ENCODE data around the gene ANO10. TPM values are rescaled to one million over a fixed set of nuclear protein-coding genes. Genes with fewer than 3 reads are reported as not detected.

The ANO10 gene
- total RNA-seq, 1 experiment from 2014 or later: 26.8 TPM

DNA sequence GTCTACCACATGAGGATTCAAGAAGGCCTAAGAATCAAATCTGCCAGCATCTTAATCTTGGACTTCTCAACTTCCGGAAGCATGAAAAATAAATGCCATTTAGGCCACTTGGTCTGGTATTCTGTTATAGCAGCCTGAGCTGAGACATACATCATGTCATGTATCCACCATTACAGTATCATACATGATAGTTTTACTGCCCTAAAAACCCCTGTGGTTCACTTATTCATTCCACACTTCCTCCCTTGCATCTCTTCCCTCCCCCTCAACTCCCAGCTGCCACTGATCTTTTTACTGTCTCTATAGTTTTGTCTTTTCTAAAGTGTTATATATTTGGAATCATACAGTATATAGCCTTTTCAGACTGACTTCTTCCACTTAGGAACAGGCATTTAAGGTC is 173.7 kb downstream of the ANO10 start:
- TF ChIP-seq, protein P1, sequence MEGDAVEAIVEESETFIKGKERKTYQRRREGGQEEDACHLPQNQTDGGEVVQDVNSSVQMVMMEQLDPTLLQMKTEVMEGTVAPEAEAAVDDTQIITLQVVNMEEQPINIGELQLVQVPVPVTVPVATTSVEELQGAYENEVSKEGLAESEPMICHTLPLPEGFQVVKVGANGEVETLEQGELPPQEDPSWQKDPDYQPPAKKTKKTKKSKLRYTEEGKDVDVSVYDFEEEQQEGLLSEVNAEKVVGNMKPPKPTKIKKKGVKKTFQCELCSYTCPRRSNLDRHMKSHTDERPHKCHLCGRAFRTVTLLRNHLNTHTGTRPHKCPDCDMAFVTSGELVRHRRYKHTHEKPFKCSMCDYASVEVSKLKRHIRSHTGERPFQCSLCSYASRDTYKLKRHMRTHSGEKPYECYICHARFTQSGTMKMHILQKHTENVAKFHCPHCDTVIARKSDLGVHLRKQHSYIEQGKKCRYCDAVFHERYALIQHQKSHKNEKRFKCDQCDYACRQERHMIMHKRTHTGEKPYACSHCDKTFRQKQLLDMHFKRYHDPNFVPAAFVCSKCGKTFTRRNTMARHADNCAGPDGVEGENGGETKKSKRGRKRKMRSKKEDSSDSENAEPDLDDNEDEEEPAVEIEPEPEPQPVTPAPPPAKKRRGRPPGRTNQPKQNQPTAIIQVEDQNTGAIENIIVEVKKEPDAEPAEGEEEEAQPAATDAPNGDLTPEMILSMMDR (IDR thresholded peaks at IDR 0.05; ENCODE audit: unreplicated experiment): no peak
- no peaks in the 10 kb centered on the region for H3K9me3 Mint-ChIP-seq (ENCODE audit: low read depth, unreplicated experiment)
- no peaks in the 10 kb centered on the region for H3K27me3 Mint-ChIP-seq (ENCODE audit: unreplicated experiment)
- CTCF ChIA-PET: no interaction called here
- no peak overlapping the region for H3K27ac Mint-ChIP-seq (ENCODE audit: unreplicated experiment)
- no peaks in the 10 kb centered on the region for H3K4me1 Mint-ChIP-seq (ENCODE audit: low read depth, unreplicated experiment)
- no TSS peak for BruUV-seq (replicated peaks)
- DNase-seq: no peak
- intact Hi-C loops (cut with micrococcal nuclease; ENCODE audit: unreplicated experiment): no loop called here
- H3K4me3 Mint-ChIP-seq (ENCODE audit: low read depth, unreplicated experiment): no peak overlapping the region
- no peaks in the 10 kb centered on the region for H3K36me3 Mint-ChIP-seq (ENCODE audit: insufficient read depth, unreplicated experiment)

DNA sequence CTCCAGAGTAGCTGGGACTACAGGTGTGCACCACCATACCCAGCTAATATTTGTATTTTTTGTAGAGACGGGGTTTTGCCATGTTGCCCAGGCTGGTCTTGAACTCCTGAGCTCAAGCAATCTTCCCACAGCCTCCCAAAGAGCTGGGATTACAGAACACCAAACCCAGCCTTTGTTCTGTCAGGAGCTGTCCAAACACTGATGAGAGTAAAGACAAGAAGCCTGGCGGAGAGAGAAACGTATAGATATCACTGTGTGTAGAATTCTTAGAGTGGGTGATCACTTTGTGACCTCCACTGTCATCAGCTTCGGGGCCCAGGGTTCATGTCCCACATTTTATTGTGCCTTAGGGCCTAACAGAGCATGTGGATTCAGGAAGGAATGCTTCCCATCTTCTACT is 176.0 kb downstream of the ANO10 start:
- H3K4me1 Mint-ChIP-seq (ENCODE audit: low read depth, unreplicated experiment): no peaks in the 10 kb centered on the region
- DNase-seq: no peak
- no peaks in the 10 kb centered on the region for H3K27me3 Mint-ChIP-seq (ENCODE audit: unreplicated experiment)
- BruUV-seq (replicated peaks): no TSS peak
- CTCF ChIA-PET: no interaction called here
- no peaks in the 10 kb centered on the region for H3K9me3 Mint-ChIP-seq (ENCODE audit: low read depth, unreplicated experiment)
- H3K4me3 Mint-ChIP-seq (ENCODE audit: low read depth, unreplicated experiment): no peak overlapping the region
- no peak overlapping the region for H3K27ac Mint-ChIP-seq (ENCODE audit: unreplicated experiment)
- intact Hi-C loops (cut with micrococcal nuclease; ENCODE audit: unreplicated experiment): no loop called here
- TF ChIP-seq, protein P1 (IDR thresholded peaks at IDR 0.05; ENCODE audit: unreplicated experiment): no peak
- no peaks in the 10 kb centered on the region for H3K36me3 Mint-ChIP-seq (ENCODE audit: insufficient read depth, unreplicated experiment)

GRCh38 chr3:43442872-43443395 is 178.9 kb downstream of the ANO10 start:
- H3K36me3 Mint-ChIP-seq (ENCODE audit: insufficient read depth, unreplicated experiment): no peaks in the 10 kb centered on the region
- CTCF ChIA-PET: no interaction called here

DNA sequence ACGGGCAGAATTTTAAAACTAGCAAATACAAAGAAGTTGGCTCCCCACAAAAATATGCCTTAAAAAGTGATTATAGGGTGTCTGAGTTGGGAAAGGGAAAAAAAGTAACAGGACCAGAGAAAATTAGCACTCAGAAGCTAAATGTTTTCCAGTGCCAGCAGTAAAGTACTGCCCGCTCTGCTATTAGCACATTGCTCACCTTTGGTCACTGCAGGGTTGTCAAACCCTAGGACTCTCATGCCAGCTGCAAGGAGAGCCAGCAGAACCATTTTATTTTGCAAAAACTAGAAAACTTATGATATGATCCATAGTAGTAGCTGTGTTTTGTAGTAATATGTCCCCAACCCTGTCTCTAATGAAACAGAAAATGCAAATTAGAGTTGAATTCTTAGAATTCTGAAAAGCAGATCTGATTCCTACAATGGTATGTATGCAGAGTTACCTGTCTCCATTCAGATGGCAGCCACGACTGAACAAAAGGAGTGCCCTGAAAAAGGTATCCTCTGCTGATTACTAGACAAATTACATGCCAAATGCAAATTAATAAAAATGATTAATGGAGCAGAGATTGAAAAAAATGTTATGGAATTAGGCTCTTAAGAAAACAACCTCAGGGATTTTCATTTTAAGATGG is 185.2 kb downstream of the ANO10 start:
- CTCF ChIA-PET: interaction anchor here (0.6 kb wide), 1 partner anchor 8 kb away, joined by 8 read pairs; no protein-coding TSS in a partner anchor
- intact Hi-C loops (cut with micrococcal nuclease; ENCODE audit: unreplicated experiment): no loop called here
- H3K27ac Mint-ChIP-seq (ENCODE audit: unreplicated experiment): no peak overlapping the region
- H3K4me1 Mint-ChIP-seq (ENCODE audit: low read depth, unreplicated experiment): no peaks in the 10 kb centered on the region
- H3K4me3 Mint-ChIP-seq (ENCODE audit: low read depth, unreplicated experiment): no peak overlapping the region
- DNase-seq: no peak
- TF ChIP-seq, protein P1 (IDR thresholded peaks at IDR 0.05; ENCODE audit: unreplicated experiment): no peak
- no peaks in the 10 kb centered on the region for H3K36me3 Mint-ChIP-seq (ENCODE audit: insufficient read depth, unreplicated experiment)
- no peaks in the 10 kb centered on the region for H3K9me3 Mint-ChIP-seq (ENCODE audit: low read depth, unreplicated experiment)
- no TSS peak for BruUV-seq (replicated peaks)
- H3K27me3 Mint-ChIP-seq (ENCODE audit: unreplicated experiment): no peaks in the 10 kb centered on the region

More at GRCh38 chr3:43442872-43443395, 178.9 kb downstream of the ANO10 start:
- H3K4me1 Mint-ChIP-seq (ENCODE audit: low read depth, unreplicated experiment): no peaks in the 10 kb centered on the region
- BruUV-seq (replicated peaks): no TSS peak
- no peak for DNase-seq
- H3K9me3 Mint-ChIP-seq (ENCODE audit: low read depth, unreplicated experiment): no peaks in the 10 kb centered on the region
- TF ChIP-seq, protein P1 (IDR thresholded peaks at IDR 0.05; ENCODE audit: unreplicated experiment): no peak
- H3K27ac Mint-ChIP-seq (ENCODE audit: unreplicated experiment): no peak overlapping the region
- intact Hi-C loops (cut with micrococcal nuclease; ENCODE audit: unreplicated experiment): no loop called here
- no peak overlapping the region for H3K4me3 Mint-ChIP-seq (ENCODE audit: low read depth, unreplicated experiment)
- H3K27me3 Mint-ChIP-seq (ENCODE audit: unreplicated experiment): no peaks in the 10 kb centered on the region
